ENCODE results near the gene ABCC6.
"Not testable (repeated sequence)": the region's sequence is repeated elsewhere in the genome, so short reads cannot be mapped to it uniquely, and the experiment has no call there.

GRCh38 chr16:16257301-16257923 is 34.1 kb upstream of the ABCC6 start:
- not testable (repeated sequence) for TF ChIP-seq POLR2A, SPI1, TAF1 (IDR thresholded peaks at IDR 0.05; ENCODE audit: low read depth, low read length)
